ENCODE measurements around the gene FHIT. TPM values are rescaled to one million over a fixed set of nuclear protein-coding genes. Genes with fewer than 3 reads are reported as not detected.
A peak's percentile ranks its signal among the peaks of the same experiment; 100 is the strongest.
"Not testable (repeated sequence)": the region's sequence is repeated elsewhere in the genome, so short reads cannot be mapped to it uniquely, and the experiment has no call there.

FHIT gene
- total RNA-seq, 4 donors from 2014 or later: 3.2 to 10.9 (median 6.4) TPM

- TF ChIP-seq, protein P1, sequence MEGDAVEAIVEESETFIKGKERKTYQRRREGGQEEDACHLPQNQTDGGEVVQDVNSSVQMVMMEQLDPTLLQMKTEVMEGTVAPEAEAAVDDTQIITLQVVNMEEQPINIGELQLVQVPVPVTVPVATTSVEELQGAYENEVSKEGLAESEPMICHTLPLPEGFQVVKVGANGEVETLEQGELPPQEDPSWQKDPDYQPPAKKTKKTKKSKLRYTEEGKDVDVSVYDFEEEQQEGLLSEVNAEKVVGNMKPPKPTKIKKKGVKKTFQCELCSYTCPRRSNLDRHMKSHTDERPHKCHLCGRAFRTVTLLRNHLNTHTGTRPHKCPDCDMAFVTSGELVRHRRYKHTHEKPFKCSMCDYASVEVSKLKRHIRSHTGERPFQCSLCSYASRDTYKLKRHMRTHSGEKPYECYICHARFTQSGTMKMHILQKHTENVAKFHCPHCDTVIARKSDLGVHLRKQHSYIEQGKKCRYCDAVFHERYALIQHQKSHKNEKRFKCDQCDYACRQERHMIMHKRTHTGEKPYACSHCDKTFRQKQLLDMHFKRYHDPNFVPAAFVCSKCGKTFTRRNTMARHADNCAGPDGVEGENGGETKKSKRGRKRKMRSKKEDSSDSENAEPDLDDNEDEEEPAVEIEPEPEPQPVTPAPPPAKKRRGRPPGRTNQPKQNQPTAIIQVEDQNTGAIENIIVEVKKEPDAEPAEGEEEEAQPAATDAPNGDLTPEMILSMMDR (IDR thresholded peaks at IDR 0.05): no peak
- no peak for ATAC-seq (ENCODE audit: low FRiP score)
- DNase-seq (ENCODE audit: low spot score): no peak
These were observed 56.2 kb downstream of the FHIT start for GRCh38 chr3:61194892-61195538.

GRCh38 chr3:61192222-61192621 lies 59.0 kb downstream of the FHIT start:
- ATAC-seq (ENCODE audit: low FRiP score) (no peak), DNase-seq (ENCODE audit: low spot score) (no peak)
- TF ChIP-seq, protein P1 (IDR thresholded peaks at IDR 0.05): no peak

- DNase-seq (ENCODE audit: low spot score); ATAC-seq (ENCODE audit: low FRiP score): not testable (repeated sequence)
These were observed 61.0 kb downstream of the FHIT start for GRCh38 chr3:61190205-61190604.

DNA sequence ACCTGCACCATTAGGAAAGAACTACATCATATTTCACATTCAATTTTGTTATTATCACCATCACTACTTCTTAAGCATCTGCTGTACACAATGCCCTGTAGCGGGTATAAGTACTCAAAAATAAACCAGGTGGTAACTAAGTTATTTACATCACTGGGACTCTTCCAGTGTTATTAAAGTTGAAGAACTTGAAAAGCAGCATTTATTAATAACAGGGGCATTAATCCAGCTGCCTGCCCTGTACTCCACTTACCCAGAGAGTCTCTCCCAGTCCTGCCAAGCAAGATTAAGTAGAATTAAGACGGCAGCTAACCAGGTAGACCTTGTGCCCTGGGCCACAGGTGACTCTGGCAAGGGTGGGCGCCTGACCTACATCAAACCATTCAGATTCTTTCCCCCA lies 65.2 kb downstream of the FHIT start:
- TF ChIP-seq, protein P1 (IDR thresholded peaks at IDR 0.05): no peak
- no peak for DNase-seq (ENCODE audit: low spot score)
- ATAC-seq (ENCODE audit: low FRiP score): no peak

DNA sequence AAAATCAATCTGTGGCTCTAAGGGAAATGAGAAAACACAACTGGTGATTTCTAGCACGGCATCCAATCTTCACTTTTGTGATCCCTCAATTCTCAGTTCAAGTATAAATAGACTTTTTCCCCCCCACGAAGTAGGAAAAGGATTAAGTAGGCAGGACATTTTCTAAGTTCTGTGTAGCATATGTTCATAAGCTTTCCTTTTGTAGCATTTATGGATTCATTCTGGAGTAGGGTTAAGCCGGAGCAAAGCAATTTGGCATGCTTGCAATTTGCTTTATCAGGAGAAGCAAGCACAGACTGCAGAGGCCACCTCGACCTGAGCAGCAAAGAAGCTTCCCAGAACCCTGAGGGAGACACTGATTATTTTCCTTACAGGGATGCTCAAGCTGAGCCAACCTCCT lies 66.3 kb downstream of the FHIT start:
- TF ChIP-seq, protein P1 (IDR thresholded peaks at IDR 0.05): no peak
- DNase-seq (ENCODE audit: low spot score) (no peak), ATAC-seq (ENCODE audit: low FRiP score) (no peak)

GRCh38 chr3:61182662-61183061 lies 68.6 kb downstream of the FHIT start:
- TF ChIP-seq, protein P1 (IDR thresholded peaks at IDR 0.05): no peak
- no peak for DNase-seq (ENCODE audit: low spot score)
- ATAC-seq (ENCODE audit: low FRiP score): no peak

GRCh38 chr3:61181874-61182273 lies 69.4 kb downstream of the FHIT start:
- peak; percentile 64 for ATAC-seq (ENCODE audit: low FRiP score)

More at GRCh38 chr3:61181874-61182273, 69.4 kb downstream of the FHIT start:
- no peak for DNase-seq (ENCODE audit: low spot score)
- TF ChIP-seq, protein P1 (IDR thresholded peaks at IDR 0.05): no peak

Measured in omental fat pad (tissue), 4 donors.